D721Med (cell line): ENCODE data around the gene ERBB4.

ENCODE experiments used
- DNase-seq: peaks from one replicate; pipeline ENCODE4 v3.0.0; 2011; ENCODE audit warnings: low spot score; ENCODE audit not compliant: insufficient read length
- FAIRE-seq: peaks from 2 replicates; lab custom pipeline; 2011; peaks lifted over from hg19 to GRCh38; lab: Jason Lieb, UNC
- CTCF ChIP-seq: IDR thresholded peaks from 2 replicates; pipeline ENCODE4 v1.5.1; 2012; ENCODE audit warnings: mild to moderate bottlenecking, control low read depth; ENCODE audit not compliant: insufficient read depth; ENCODE audit errors: missing control alignments

The ERBB4 gene

DNA sequence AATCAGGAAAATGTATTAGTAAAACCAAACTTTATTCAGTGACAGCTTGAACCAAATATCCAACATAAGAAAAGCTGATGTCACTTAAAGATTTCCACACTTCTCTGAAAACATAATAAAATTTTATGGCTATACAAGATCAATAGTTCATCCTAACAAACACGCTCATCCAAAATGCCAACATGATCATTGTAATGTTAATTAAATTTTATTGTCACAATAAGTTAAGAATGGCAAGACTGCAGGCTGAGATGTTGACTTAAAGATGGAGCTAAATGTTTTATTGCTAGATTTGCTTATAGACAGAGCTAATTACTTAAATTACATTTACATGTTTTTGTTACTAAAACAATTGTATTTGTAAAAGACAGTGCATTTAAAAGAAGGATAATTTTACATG, 140.3 kb downstream of the ERBB4 start:
- FAIRE-seq: no peak
- DNase-seq: no peak
- no peak for TF ChIP-seq CTCF

DNA sequence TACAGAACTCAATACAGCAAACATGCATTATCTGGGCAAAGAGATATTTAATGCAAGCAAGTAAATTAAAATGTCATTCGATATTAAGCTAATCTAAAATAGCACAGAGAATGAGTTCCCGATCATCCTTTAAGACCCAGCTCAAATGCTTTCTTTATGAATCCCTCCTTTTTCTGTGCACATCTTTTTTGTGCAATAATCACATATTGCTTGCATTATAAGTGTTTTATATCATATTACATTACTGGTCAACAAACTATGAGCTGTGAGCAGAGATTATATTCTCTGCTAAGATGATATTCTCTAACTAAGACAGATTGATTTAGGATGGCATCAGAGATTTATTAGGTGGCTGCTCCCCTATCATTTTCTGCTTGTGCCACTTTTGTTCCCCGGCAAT, 146.1 kb downstream of the ERBB4 start:
- no peak for FAIRE-seq
- no peak for DNase-seq
- no peak for TF ChIP-seq CTCF

- no peak for FAIRE-seq
- no peak for DNase-seq
- no peak for TF ChIP-seq CTCF
These were observed 146.6 kb downstream of the ERBB4 start for GRCh38 chr2:212392043-212392442.

GRCh38 chr2:212387146-212387545, 151.5 kb downstream of the ERBB4 start:
- FAIRE-seq (no peak), DNase-seq (no peak)
- no peak for TF ChIP-seq CTCF

- no peak for TF ChIP-seq CTCF
- DNase-seq: no peak
- FAIRE-seq: peak; percentile 21
These were observed 153.4 kb downstream of the ERBB4 start for GRCh38 chr2:212385241-212385640.

- FAIRE-seq: no peak
- TF ChIP-seq CTCF: no peak
- no peak for DNase-seq
These were observed 154.6 kb downstream of the ERBB4 start for GRCh38 chr2:212384027-212384426.

DNA sequence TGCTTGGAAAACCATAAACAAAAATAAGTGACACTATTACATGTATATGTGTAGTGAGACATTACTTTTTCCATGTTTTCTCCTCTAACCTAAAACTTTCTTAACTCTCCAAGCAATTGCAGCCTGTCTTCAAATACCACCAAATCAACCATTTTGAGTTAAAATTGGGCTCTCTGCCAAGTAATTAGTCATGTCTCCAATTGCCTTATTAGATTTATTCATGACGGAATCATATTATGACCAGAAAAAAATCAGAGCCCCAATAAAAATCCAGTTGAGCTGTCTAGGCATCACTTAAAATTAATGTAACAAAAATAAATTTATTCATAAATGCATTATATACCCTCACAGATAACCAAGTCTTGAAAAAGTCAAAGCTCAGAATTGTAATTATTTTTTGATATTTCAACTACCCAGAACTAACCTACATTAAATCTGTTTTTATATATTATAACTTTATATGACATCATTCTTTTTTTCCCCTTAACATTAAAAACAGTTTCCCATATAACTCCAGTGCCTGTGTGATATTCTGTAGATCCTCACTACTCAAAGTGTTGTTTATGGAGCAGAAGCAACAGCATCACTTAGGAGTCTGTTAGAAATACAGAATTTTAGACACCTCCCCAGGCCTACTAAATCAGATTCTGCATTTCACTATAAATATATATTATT, 157.0 kb downstream of the ERBB4 start:
- TF ChIP-seq CTCF: no peak
- peak; percentile 32 for FAIRE-seq
- no peak for DNase-seq
